Fibroblast of lung (primary cell): ENCODE data around the gene PGAM2. TPM values are rescaled to one million over a fixed set of nuclear protein-coding genes. Genes with fewer than 3 reads are reported as not detected.

ENCODE experiments used
- DNase-seq, 2 donors: peaks; one replicate each; pipeline versions ENCODE4 v3.0.0 to v3.0.0-alpha.2; 2010; ENCODE audit warnings: low read depth in 2 of 2
- H2AFZ ChIP-seq: 2 replicates; pipeline ENCODE4 v1.5.1; 2012; ENCODE audit warnings: low read length, control low read depth, inconsistent platforms
- H3K27ac ChIP-seq: 2 replicates; pipeline ENCODE4 v1.5.1; 2011; ENCODE audit warnings: low read length, control low read depth; ENCODE audit not compliant: insufficient read depth
- H3K27me3 ChIP-seq: 2 replicates; pipeline ENCODE4 v1.5.1; 2011; ENCODE audit warnings: mild to moderate bottlenecking, low read length; ENCODE audit not compliant: control insufficient read depth, insufficient read depth
- H3K36me3 ChIP-seq: 2 replicates; pipeline ENCODE4 v1.5.1; 2011; ENCODE audit warnings: low read length; ENCODE audit not compliant: control insufficient read depth, insufficient read depth
- H3K4me1 ChIP-seq: 2 replicates; pipeline ENCODE4 v1.5.1; 2011; ENCODE audit warnings: low read length; ENCODE audit not compliant: control insufficient read depth, insufficient read depth; ENCODE audit errors: extremely low read depth
- H3K4me2 ChIP-seq: 2 replicates; pipeline ENCODE4 v1.5.1; 2011; ENCODE audit warnings: low read length, control low read depth; ENCODE audit not compliant: insufficient read depth; ENCODE audit errors: extremely low read depth
- H3K4me3 ChIP-seq, 4 experiments: fragments of 200-600 bp in 1 of 4; sonication (generic) in 1 of 4; replicated peaks in 1 of 4; 2 replicates each; pipeline ENCODE4 v1.5.1; 2011 to 2016; ENCODE audit warnings: low read length in 4 of 4, low read depth in 3 of 4, mild to moderate bottlenecking in 3 of 4, control low read depth in 2 of 4, inconsistent platforms in 1 of 4, mixed read lengths in 1 of 4; ENCODE audit not compliant: insufficient read depth in 1 of 4; ENCODE audit errors: control extremely low read depth in 1 of 4
- H3K79me2 ChIP-seq: 2 replicates; pipeline ENCODE4 v1.5.1; 2012; ENCODE audit warnings: mild to moderate bottlenecking, low read length, inconsistent platforms; ENCODE audit not compliant: control insufficient read depth, insufficient read depth
- H3K9ac ChIP-seq: 2 replicates; pipeline ENCODE4 v1.5.1; 2011; ENCODE audit warnings: mild to moderate bottlenecking, low read length, control low read depth; ENCODE audit not compliant: insufficient read depth
- H3K9me3 ChIP-seq: 2 replicates; pipeline ENCODE4 v1.5.1; 2012; ENCODE audit warnings: low read depth, low read length; ENCODE audit not compliant: control insufficient read depth, insufficient read depth
- H4K20me1 ChIP-seq: 2 replicates; pipeline ENCODE4 v1.5.1; 2011; ENCODE audit warnings: low read length; ENCODE audit not compliant: control insufficient read depth, insufficient read depth; ENCODE audit errors: extremely low read depth
- CTCF ChIP-seq, 2 donors: IDR thresholded peaks in 1 of 2; conservative IDR thresholded peaks in 1 of 2; 1 replicate in 1 of 2; 2 replicates in 1 of 2; pipeline ENCODE4 v1.5.1; 2011 to 2012; ENCODE audit warnings: low read length in 2 of 2, control low read depth in 1 of 2, inconsistent platforms in 1 of 2, low read depth in 1 of 2, mild to moderate bottlenecking in 1 of 2
- EZH2 ChIP-seq: IDR thresholded peaks from 2 replicates; pipeline ENCODE4 v1.5.1; 2012; ENCODE audit warnings: low read length, control low read depth, mild to moderate bottlenecking; ENCODE audit errors: missing control alignments
- polyA plus RNA-seq, 2 donors: library from polyadenylated mRNA; depleted of rRNA in 1 of 2; stranded (reverse) in 1 of 2; unstranded in 1 of 2; fragments of >200 nt; gene quantifications; 2 replicates each; pipeline ENCODE4 v1.2.1, GENCODE V29; 2011 to 2012; ENCODE audit warnings: missing spikeins in 1 of 2
- total RNA-seq: library from RNA; depleted of rRNA; stranded (reverse); fragments of >200 nt; gene quantifications from 2 replicates; pipeline ENCODE4 v1.2.1, GENCODE V29; 2014

The PGAM2 gene
- total and polyA plus RNA-seq, 2 donors (not counting 1 experiment from before 2014, with no cell fraction given): 0.33 TPM; not detected in 1

GRCh38 chr7:44077681-44078091 lies 12.3 kb upstream of the PGAM2 start:
- peaks cover 6% of the 10 kb centered on the region for H3K79me2 ChIP-seq
- no peak overlapping the region for H3K9ac ChIP-seq
- H3K27ac ChIP-seq: no peak overlapping the region
- DNase-seq: no peak
- peaks cover 26% of the 10 kb centered on the region for H3K36me3 ChIP-seq
- no peaks in the 10 kb centered on the region for H3K4me1 ChIP-seq
- no peak overlapping the region for H2AFZ ChIP-seq
- no peak overlapping the region for H3K4me2 ChIP-seq
- H4K20me1 ChIP-seq: no peaks in the 10 kb centered on the region
- no peaks in the 10 kb centered on the region for H3K9me3 ChIP-seq
- H3K4me3 ChIP-seq: no peak overlapping the region
- no peaks in the 10 kb centered on the region for H3K27me3 ChIP-seq
- TF ChIP-seq EZH2: no peak
- no peak for TF ChIP-seq CTCF (conservative IDR thresholded peaks at IDR 0.05 in 1 of 2, IDR thresholded peaks at IDR 0.05 in 1 of 2; ENCODE audit: low read depth in 1 of 2, low read length in 2 of 2)

- H3K9ac ChIP-seq: no peak overlapping the region
- no peaks in the 10 kb centered on the region for H3K27me3 ChIP-seq
- no peak overlapping the region for H3K4me3 ChIP-seq
- DNase-seq: no peak
- H3K4me2 ChIP-seq: no peak overlapping the region
- H3K27ac ChIP-seq: no peak overlapping the region
- peaks cover 6% of the 10 kb centered on the region for H3K79me2 ChIP-seq
- H3K4me1 ChIP-seq: no peaks in the 10 kb centered on the region
- H3K9me3 ChIP-seq: no peaks in the 10 kb centered on the region
- no peak for TF ChIP-seq CTCF (conservative IDR thresholded peaks at IDR 0.05 in 1 of 2, IDR thresholded peaks at IDR 0.05 in 1 of 2; ENCODE audit: low read depth in 1 of 2, low read length in 2 of 2)
- no peak for TF ChIP-seq EZH2
- no peaks in the 10 kb centered on the region for H4K20me1 ChIP-seq
- peaks cover 26% of the 10 kb centered on the region for H3K36me3 ChIP-seq
- H2AFZ ChIP-seq: no peak overlapping the region
Observed at GRCh38 chr7:44077061-44077460, 11.7 kb upstream of the PGAM2 start.

- H3K9ac ChIP-seq: no peak overlapping the region
- H3K4me1 ChIP-seq: peaks cover 2% of the 10 kb centered on the region
- no peaks in the 10 kb centered on the region for H4K20me1 ChIP-seq
- H3K36me3 ChIP-seq: peaks cover 26% of the 10 kb centered on the region
- no peak overlapping the region for H3K4me3 ChIP-seq
- no peak overlapping the region for H2AFZ ChIP-seq
- H3K27me3 ChIP-seq: no peaks in the 10 kb centered on the region
- H3K79me2 ChIP-seq: peaks cover 4% of the 10 kb centered on the region
- H3K27ac ChIP-seq: no peak overlapping the region
- H3K4me2 ChIP-seq: no peak overlapping the region
- no peak for DNase-seq
- no peak for TF ChIP-seq CTCF (conservative IDR thresholded peaks at IDR 0.05 in 1 of 2, IDR thresholded peaks at IDR 0.05 in 1 of 2; ENCODE audit: low read depth in 1 of 2, low read length in 2 of 2)
- no peak for TF ChIP-seq EZH2
- H3K9me3 ChIP-seq: no peaks in the 10 kb centered on the region
Observed at GRCh38 chr7:44076101-44076895, 10.9 kb upstream of the PGAM2 start.
